Activated CD4-positive, alpha-beta T cell treated with anti-CD3 and anti-CD28 coated beads for 48 hours (primary cell): Measurements from ENCODE around the gene C1QTNF9B.
"Not testable (repeated sequence)": the region's sequence is repeated elsewhere in the genome, so short reads cannot be mapped to it uniquely, and the experiment has no call there.

Experiments used
- DNase-seq: peaks from one replicate; pipeline ENCODE4 v3.0.0-alpha.2; 2020

Gene C1QTNF9B

DNA sequence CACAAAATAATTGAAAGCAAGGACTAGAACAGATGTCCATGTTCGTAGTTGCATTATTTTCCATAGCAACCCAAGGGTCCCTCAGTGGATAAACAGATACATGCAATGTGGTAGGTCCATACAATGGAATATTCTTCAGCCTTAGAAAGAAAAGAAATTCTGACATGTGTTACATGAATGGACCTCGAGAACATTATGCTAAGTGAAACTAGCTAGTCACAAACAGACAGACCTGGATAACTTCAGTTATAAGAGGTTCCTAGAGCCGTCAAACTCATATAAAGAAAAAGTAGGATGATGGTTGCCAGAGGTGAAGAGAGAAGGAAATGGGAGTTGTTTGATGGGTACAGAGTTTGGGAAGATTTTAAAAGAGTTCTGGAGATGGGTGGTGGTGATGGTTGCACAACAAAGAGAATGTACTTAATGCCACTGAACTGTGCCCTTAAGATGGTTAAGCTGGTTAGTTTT lies at the start of gene C1QTNF9B:
TSS of gene C1QTNF9B (minus strand) at position 51 of the 468 bp plus-strand sequence.
- not testable (repeated sequence) for DNase-seq

DNA sequence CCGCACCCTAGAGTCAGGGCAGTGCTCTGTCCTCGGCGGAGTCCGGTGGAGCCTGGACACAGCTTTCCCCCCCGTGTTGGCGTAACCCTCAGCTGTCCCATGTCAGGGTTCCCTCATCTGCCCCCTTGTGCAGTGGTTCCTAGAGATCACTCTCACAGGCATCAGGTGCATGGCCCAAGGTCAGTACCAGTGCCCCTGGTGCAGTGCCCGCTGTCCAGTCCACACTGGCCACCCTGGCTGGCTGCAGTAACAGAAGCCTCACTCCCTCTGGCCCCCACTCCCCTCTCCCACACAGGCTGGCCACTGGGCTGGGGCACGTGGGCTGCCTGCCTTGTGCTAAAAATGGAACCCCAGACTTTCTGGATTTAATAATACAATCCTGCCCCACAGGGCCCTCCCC lies 49.6 kb upstream of the C1QTNF9B start:
- DNase-seq, result no peak

DNA sequence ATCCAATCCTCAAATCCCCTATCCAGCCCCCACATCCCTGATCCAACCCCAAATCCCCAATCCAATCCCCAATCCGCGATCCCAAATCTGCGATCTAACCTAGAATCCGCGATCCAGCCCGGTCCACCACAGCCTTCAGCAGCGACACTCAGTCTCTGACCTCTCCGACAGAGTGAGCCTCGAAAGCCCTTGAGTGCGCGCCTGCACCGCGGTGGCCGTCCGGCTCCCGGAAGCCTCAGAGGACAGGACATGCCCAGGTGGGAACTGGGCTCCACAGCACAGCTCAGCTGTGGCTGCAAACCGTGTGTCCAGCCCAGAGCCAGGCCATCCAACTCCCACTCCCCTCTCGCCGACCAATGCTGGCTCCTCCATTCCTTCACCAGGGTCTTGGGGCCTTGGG lies 48.8 kb upstream of the C1QTNF9B start:
- DNase-seq, result no peak

DNA sequence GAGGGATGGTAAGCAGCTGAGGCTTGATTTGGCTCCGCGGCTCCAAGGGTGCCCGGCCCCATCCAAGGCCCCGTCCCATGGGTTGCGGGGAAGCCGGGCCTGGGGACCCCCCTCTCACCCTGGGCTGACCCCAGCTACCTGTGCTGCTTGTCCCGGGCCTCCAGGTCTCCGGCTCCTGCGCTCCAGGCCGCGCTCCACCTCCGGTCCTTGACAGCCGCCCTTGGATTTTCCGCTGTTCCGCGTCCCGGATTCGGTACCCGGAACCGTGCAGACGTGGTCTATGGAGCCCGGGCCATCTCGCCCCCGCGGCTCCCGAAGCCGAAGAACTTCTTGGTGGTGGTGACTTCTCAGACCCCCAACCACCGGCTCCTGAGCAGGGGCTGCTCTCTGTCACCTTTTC lies 48.3 kb upstream of the C1QTNF9B start:
- DNase-seq, result no peak

DNA sequence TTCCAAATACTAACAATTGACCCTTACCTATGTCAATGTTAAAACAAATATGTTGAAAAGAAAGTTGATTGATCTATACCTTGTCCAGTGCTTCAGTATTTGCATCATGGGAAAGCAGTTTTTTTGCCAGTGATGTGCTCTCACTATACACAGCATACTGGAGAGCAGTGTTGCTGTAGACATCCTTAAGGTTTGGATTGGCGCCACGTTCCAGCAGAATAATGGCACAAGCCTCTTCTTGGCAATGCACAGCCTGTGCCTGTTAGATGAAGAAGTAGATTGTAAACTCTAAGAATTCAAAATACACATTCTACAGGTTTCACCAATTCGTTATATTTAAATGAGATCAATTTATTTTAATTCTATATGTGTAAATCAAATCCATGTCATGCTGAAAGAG lies 43.9 kb upstream of the C1QTNF9B start:
- no peak for DNase-seq

DNA sequence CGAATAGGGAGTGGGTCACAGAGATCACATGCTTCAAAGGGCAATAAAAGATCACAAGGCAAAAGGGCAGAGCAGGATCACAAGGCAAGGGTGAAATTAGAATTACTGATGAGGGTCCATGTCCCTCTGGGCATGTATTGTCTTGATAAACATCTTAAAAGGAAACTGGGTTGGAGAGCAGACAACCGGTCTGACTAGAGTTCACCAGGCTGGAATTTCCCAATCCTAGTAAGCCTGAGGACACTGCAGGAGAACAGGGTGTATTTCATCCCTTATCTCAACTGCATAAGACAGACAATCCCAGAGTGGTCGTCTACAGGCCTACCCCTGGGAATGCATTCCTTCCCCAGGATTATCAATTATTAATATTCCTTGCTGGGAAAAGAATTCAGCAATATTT lies 42.4 kb upstream of the C1QTNF9B start:
- DNase-seq, result not testable (repeated sequence)

DNA sequence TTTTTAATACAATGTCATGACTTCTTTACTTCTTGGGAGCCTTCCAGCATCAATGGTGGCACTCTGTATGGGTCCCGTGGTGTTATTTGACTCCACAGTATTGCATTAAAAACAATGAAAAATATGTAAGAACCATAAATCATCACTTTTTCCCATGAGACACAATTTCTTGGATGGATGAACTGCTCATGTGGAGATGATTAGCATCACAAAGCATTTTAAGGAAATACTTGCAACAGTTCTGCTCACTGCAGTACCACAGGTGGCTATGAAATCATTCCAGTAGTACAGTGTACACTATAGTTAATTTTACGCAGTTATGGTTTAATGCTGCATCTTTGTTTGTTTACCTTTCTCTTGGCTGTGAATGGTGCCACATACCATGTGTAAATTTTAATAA lies 37.2 kb upstream of the C1QTNF9B start:
- no peak for DNase-seq

DNA sequence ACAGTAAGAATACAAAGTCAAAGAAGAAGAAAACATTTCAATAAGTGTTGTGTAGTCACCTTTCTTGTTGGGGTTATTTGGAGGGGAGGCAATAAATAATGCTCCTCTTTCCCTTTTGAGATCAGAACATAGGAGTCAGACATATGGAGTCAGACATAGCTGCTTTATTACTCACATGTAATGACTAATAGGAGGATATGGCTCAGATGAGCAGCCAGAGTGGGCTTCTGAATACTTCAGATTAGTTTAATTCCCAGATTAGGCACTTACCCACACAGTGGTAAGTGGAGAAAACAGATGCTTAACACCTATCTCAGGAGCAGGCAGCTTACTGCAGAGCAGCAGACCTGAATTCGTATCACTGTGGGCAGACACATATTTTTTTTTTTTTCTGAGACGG lies 31.7 kb upstream of the C1QTNF9B start:
- no peak for DNase-seq

DNA sequence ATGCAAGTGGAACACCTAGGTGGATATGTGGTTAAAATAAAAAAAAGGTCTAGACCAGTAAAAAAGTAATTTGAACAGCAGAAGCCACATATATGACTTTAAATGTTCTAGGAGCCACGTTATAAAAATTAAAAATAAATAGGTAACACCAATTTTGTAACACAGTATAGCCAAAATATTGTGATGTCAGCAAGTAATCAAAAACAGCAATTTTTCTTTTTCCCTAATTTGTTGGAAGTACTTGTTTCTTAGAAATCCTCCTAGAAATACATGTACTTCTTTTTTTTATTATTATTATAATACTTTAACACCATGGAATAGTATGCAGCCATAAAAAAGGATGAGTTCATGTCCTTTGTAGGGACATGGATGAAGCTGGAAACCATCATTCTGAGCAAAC lies 25.7 kb upstream of the C1QTNF9B start:
- DNase-seq, result no peak

DNA sequence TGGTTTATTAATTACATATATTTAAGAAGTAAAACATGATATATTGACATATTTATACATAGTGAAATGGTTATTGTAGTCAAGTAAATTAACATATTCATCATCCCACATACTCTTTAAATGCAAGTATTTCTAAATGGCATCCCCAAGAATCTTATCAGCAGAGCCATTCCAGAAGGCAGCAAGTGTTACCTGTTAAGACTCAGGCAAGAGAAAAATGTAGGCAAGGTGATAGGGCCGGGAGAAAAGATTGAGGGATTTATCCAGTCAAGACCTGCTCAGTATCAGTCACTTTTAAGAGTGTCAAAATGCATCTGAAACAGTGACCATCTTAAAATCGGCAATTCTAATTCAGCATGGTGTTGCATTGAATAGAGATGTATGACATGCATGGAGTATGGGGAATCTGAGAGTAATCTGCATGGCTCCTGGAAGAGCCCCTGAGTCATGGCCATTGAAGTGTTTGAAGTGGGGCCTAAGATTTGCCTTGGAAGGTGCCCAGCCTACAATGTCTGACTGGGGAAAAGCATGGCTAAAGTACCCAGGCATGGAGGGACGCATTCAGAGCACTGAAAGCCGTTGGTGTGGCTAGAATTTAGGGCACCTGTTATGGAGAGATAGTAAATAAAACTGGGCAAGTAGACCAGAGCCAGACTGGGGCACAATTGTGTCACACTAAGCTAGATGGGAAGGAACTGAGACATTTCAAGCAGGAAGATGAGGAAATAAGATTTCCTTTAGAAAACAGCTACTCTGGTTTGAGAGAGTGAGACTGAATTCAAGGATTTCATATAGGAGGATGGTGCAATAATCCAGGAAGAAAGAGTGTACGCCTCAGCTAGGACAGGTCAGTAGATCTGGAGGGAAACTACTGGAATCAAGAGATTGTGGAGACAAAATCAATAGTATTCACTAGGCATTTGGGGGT lies 25.0 kb upstream of the C1QTNF9B start:
- no peak for DNase-seq

DNA sequence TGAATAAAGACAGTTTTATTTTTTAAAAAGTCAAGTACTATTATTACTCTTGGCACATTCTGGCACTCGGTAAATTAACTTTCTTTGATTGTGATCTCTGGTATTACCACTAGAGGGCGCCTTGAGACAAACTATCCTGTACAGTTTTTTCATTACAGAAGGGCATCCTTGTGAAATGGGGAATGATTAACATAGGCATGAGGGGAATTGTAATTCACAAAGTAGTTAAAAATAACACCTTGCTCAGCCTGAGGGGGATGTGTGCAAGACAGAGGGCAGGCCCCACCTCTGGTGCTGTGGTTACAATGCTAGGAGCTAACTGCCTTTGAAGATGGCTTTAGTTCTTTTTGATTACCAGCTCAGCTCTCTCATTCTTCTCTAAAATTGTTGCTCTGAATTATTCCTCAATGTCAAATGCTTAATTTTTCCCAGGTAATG lies 24.2 kb upstream of the C1QTNF9B start:
- DNase-seq, result no peak

DNA sequence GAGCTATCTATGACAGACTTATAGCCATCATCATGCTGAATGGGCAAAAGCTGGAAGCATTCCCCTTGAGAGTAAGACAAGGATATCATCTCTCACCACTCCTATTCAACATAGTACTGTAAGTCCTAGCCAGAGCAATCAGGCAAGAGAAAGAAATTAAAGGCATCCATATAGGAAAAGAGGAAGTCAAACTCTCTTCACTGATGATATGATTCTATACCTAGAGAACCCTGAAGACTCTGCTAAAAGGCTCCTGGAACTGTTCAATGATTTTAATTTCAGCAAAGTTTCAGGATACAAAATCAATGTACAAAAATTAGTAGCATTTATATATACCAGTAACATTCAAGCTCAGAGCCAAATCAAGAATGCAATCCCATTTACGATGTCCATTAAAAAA lies 21.7 kb upstream of the C1QTNF9B start:
- no peak for DNase-seq

DNA sequence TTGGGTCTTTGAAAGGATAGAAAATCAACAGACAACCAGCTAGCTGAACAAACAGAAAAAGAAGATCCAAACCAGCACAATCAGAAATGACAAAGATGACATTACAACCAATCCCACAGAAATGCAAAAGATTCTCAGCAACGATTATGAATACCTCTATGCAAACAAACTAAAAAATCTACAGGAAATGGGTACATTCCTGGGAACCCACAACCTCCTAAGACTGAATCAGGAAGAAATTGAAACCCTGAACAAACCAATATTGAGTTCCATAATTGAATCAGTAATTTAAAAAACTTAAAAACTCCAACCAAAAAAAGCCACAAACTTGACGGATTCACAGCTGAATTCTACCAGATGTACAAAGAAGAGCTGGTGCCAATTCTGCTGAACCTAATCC lies 20.9 kb upstream of the C1QTNF9B start:
- DNase-seq, result no peak

DNA sequence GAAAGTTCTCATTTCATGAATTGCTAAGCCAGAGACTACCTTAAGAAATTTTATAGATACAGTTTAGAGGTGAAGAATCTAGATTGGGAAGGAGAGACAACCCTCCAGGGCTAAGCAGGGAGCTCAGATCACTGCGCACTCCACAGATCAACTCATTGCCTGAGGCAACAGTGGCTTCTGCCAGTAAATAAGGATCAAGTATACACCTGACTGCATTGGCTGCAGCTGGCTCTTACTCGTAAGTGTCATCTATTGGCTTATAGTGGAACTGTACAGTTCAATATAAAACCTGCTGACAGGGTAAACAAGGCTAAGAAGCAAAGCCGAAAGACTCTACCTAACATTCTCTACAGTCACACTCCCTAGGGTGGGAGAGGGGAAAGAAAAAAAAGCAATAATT lies 18.0 kb upstream of the C1QTNF9B start:
- DNase-seq, result no peak

DNA sequence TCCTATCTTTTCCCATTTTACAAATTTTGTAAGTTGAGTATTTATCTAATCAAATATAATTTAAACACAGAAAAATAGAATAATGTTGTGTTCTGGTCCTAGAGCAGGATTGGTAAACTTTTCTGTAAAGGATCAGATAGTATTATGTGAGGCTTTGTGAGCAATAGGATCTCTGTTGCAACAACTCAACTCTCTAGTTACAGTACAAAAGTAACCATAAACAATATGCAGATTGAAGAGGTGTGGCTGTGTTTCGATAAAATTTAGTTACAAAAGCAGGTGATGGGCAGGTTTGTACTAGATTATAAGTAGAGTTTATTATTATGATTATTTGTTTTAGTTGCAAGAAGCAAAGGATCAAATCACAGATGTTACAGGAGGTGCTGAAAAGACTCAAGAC lies 15.2 kb upstream of the C1QTNF9B start:
- no peak for DNase-seq

DNA sequence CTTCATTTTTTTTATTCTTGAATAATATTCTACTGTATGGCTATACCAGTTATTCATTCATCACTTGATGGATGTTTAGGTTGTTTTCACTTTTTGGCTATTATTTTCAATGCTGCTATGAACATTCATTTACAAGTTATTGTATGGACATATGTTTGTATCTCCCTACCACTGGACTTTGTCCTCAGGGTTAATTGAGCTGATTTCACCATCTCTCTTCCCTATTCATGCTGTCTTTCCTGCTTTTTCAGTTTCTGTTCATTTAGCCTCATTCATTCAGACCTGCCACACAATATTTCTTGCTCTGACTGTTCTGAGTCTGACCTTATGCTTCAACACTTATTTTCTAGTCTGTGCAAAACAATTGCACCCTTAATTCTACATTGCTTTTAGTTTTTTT lies 12.3 kb upstream of the C1QTNF9B start:
- DNase-seq, result no peak

DNA sequence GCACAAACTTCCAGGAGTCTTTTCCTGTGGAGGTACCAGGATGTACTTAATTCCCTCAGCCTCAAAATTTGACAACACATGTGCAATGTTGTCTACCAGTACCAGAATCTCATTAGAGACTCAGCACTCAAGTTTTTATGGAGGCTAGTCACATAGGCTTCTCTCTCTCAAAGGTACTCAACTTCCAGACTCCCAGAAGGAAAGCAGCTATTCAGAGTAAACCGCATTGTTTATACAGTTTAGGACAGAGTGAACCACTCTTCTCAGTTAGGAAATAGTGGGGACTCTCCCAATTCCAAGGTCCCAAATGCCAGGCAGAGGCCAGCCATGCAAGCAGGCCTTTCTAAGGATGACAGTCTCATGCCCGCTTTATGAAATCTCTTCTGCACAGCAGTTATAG lies 8.5 kb upstream of the C1QTNF9B start:
- DNase-seq, result no peak

DNA sequence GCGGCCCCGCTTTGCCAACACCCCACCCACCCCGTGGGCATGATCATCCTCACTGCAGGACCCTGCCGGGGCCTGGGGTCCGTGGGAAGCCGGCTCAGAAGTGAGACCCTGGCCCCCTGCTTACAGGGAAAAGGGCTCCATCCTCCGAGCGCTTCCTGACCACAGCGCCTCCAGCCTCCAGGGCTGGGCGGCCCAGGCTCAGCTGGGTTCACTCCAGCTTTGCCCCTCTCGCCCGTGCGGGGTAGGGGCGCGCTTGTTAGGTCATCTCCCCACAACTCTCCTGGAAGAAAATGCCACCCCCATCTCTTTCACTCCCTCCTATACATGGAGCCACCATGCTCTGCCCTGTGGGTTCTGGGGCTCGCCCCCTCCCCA lies 6.6 kb upstream of the C1QTNF9B start:
- DNase-seq, result no peak

DNA sequence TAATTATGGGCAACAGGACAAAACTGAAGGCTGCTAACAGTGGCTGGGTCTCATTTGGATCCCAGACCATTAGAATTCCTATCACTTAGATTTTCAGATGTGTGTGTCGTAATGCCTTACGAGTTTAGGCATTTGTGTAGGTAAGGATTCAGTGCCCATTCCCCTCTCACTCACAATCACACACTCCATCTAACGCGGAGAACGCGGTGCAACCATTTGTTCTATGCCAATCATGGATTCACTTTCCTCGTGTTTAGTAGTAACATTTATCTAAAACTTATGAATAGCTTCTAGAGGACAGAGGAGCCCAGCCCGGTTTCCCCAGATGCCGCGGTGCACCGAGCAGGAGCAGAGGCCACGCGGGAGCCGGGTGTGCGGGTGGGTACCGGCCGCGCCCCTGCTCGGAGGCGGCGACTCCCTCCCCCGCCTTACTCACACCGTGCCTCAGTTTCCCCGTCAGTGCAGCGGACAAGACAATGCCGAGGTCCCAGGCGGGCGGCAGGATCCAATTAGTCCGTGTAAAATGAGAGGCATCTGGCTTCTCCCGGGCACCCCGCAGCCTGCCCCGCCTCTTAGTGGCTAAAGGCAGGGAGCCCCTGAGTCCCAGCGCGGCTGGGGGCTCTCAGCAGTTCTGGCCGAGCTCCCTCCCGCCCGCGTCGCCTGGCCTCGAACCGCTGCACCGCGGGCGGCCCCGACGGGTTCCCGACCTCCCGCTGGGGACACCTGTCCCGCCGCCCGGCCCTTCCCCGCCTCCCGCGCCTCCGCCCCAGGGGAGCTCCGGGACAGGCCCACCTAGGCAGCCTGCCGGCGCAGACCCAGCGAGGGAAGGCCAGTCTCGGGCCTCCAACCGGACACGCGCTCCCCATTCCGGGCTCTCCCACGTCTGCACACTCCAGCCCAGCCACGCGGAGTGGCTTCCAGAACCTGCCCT lies 5.9 kb upstream of the C1QTNF9B start:
- DNase-seq, result no peak

DNA sequence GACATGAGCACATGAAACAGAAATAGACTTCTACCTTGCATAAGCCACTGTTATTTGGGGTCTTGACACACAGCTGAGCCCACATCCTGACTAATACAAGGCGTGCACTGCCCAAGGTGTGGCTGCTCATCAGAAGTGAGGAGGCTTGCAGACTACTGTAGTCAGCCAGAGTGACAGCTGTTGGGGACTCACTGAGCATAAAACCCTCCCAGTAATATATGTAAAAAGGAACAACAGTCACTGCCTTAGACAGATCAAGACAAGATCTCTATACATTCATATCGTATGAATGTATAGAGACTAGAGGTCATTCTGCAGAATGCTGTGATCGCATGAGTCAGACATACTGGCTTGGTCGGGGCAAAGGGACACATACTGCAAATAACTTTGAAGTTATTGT lies 4.1 kb upstream of the C1QTNF9B start:
- peak; percentile 14 for DNase-seq

DNA sequence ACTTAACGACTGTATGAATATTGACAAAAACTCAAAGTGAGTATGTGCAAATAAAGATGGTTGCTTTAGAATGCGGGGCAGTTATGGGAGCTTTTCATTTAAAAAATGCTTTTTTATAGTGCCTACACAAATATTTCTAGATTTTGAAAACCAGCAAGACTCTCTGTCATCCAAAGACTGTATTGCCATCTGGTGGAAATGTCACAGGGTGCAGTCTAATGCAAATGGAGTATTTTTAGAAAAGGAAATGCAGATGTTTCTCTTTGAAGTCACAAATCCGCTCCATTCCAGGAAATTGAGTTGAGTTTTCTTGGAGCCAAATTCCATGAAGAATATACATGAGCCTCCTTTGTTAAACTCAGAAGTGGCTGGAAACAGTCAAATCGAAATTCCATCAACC lies 2.3 kb upstream of the C1QTNF9B start:
- DNase-seq, result peak; percentile 37

DNA sequence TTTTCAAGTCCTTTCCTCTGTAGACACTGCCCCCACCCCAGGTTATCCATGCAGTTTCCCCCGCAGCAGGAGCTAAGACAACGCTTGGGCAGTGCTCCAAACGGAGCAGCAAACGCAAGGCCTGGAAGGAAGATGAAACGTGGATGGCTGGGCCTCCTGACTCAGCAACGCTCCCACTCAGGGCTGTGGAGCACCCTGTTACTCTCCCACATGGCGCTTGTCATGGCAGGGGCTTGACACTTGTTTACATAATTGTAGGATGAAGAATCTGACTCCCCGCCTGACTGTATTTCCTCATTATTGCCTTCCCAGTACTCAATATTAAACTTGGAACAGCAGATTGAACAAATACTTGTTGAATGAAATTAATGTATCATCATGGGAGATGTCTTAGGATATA lies 799 bp upstream of the C1QTNF9B start:
- DNase-seq, result no peak

DNA sequence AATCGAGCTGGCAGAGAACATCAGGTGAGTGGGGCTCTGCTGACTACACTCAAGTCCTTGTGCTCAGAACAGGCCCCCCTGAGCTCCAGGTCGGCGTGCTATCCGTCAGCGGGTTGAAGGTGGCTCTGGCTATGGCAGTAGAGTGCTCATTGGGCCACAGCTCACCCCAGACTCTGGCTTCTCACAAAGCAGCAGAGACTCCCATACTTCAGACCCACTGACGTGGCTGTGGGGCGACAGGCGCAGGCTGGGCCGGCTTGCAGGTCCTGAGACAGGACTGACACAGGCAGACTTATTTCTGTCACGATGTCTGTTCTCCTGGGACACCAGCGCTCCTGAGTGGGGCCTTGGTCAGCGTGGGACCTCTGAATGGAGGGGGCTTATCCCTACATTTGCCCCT lies 2.6 kb downstream of the C1QTNF9B start:
- not testable (repeated sequence) for DNase-seq

DNA sequence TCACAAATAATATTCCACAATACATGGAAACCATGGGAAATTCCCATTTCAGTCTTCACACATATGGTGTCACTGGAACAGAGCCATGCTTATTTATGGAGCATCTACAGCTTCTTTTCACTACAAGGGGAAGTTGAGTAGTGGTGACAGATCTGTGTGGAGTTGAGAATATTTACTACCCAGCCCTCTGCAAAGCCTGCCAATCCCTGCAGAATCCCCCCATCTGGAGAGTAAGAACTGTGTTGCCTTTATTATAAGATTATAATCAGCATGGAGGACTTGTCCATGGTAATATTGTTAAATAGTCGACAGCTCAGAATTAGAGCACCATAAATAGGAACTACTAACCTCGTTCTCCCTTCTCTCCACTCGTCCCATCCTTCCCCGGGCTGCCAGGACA lies 3.5 kb downstream of the C1QTNF9B start:
- not testable (repeated sequence) for DNase-seq
